ENCODE measurements around the gene ROBO1. TPM values are rescaled to one million over a fixed set of nuclear protein-coding genes. Genes with fewer than 3 reads are reported as not detected.

Gene ROBO1
- total and polyA plus RNA-seq, 2 of the 8 experiments (the other 6 are each of a cell fraction or from before 2014, with no cell fraction given) = 51.4 to 91.0 TPM

DNA sequence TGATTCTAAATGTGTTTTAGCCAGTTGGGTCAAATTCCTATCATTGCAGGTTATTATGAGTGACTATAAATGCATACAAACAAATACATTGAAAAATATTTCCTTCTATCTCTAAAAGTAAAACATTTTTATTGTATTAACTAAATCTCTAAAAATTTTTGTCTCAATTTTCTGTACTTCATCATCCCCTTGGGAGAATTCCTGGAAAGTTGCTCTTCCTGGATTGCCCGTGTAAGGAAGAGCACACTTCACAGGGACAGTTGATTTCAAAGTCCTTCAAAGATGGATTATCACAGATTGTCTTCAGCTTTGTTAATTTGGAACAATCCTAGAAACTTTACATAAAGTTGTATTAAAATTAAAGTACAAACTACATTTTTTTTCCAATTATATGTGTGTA is 595.6 kb downstream of the ROBO1 start (continued):
- no peak for TF ChIP-seq CEBPB (IDR thresholded peaks at IDR 0.05; ENCODE audit: low read depth, low read length)
